Endothelial cell of umbilical vein (primary cell): Measurements from ENCODE around the gene FGF12. TPM values are rescaled to one million over a fixed set of nuclear protein-coding genes. Genes with fewer than 3 reads are reported as not detected.

Experiments used
- BruUV-seq: library from RNA; stranded (reverse); fragments of 400-500 nt; replicated peaks from 2 replicates; lab custom pipeline; 2021; lab: Mats Ljungman, UMichigan
- CTCF ChIA-PET: fragments of 300-600, 350-600 bp; sonication (Branson Sonifier 250); formaldehyde crosslinking; loops from one replicate; lab custom pipeline; 2021; ENCODE audit warnings: antibody characterized with exemption, inconsistent platforms; lab: Charles Lee
- POLR2A ChIA-PET: fragments of 300-600, 350-600 bp; sonication (Branson Sonifier 250); formaldehyde crosslinking; loops from one replicate; lab custom pipeline; 2021; ENCODE audit warnings: antibody characterized with exemption, inconsistent platforms; lab: Charles Lee
- DNase-seq: peaks from one replicate; pipeline ENCODE4 v3.0.0-alpha.2; 2011; ENCODE audit warnings: low read depth, low spot score
- FAIRE-seq: peaks from 2 replicates; lab custom pipeline; 2011; peaks lifted over from hg19 to GRCh38; lab: Jason Lieb, UNC
- H2AFZ ChIP-seq: 2 replicates; pipeline ENCODE4 v1.6.0; 2012; ENCODE audit warnings: low read depth, low read length, control low read depth, inconsistent platforms
- H3K27ac ChIP-seq: 2 replicates; pipeline ENCODE4 v1.5.1; 2011; ENCODE audit warnings: low read depth, mild to moderate bottlenecking, control low read depth, low read length, moderate library complexity; ENCODE audit not compliant: insufficient read depth
- H3K27me3 ChIP-seq, 2 experiments: 2 replicates each; pipeline versions ENCODE4 v1.6.0 to v1.6.1; 2011; ENCODE audit warnings: low read length in 2 of 2, mixed read lengths in 1 of 2; ENCODE audit not compliant: control insufficient read depth in 2 of 2, insufficient read depth in 2 of 2
- H3K36me3 ChIP-seq, 2 experiments: 2 replicates in 1 of 2; 3 replicates in 1 of 2; pipeline ENCODE4 v1.5.1; 2011; ENCODE audit warnings: low read length in 2 of 2, mild to moderate bottlenecking in 1 of 2, moderate library complexity in 1 of 2; ENCODE audit not compliant: control insufficient read depth in 2 of 2, insufficient read depth in 2 of 2; ENCODE audit errors: extremely low read depth in 1 of 2
- H3K4me1 ChIP-seq: 3 replicates; pipeline ENCODE4 v1.5.1; 2011; ENCODE audit warnings: mild to moderate bottlenecking, low read length; ENCODE audit not compliant: control insufficient read depth, insufficient read depth; ENCODE audit errors: extremely low read depth
- H3K4me2 ChIP-seq: 2 replicates; pipeline ENCODE4 v1.6.1; 2011; ENCODE audit warnings: low read length, control low read depth, mixed read lengths; ENCODE audit not compliant: insufficient read depth
- H3K4me3 ChIP-seq, 3 experiments: fragments of 200-600 bp in 1 of 3; sonication (generic), shearing (Covaris generic) in 1 of 3; replicated peaks in 1 of 3; 2 replicates each; pipeline ENCODE4 v1.5.1; 2011 to 2016; ENCODE audit warnings: control low read depth in 3 of 3, low read length in 3 of 3, mild to moderate bottlenecking in 2 of 3, inconsistent platforms in 1 of 3, low read depth in 1 of 3, moderate library complexity in 1 of 3; ENCODE audit not compliant: insufficient read depth in 1 of 3
- H3K79me2 ChIP-seq: 2 replicates; pipeline ENCODE4 v1.6.0; 2012; ENCODE audit warnings: low read length, inconsistent platforms; ENCODE audit not compliant: control insufficient read depth, insufficient read depth
- H3K9ac ChIP-seq: replicated peaks from 2 replicates; pipeline ENCODE3; 2011; ENCODE audit warnings: low read length, control low read depth; ENCODE audit not compliant: insufficient read depth; ENCODE audit errors: extremely low read depth
- H3K9me1 ChIP-seq: replicated peaks from 3 replicates; pipeline ENCODE4 v1.6.0; 2011; ENCODE audit warnings: mild to moderate bottlenecking, low read length; ENCODE audit not compliant: control insufficient read depth, insufficient read depth; ENCODE audit errors: extremely low read depth
- H3K9me3 ChIP-seq: replicated peaks from 2 replicates; pipeline ENCODE4 v1.5.1; 2012; ENCODE audit warnings: low read length, inconsistent platforms; ENCODE audit not compliant: control insufficient read depth, insufficient read depth
- H4K20me1 ChIP-seq: replicated peaks from 2 replicates; pipeline ENCODE3; 2011; ENCODE audit warnings: mild to moderate bottlenecking, low read length; ENCODE audit not compliant: control insufficient read depth, insufficient read depth; ENCODE audit errors: extremely low read depth
- EZH2 ChIP-seq: IDR thresholded peaks from 2 replicates; pipeline ENCODE4 v1.6.1; 2012; ENCODE audit warnings: borderline replicate concordance, low read depth, mild to moderate bottlenecking, moderate library complexity, low read length, inconsistent platforms; ENCODE audit not compliant: severe bottlenecking
- FOS ChIP-seq: IDR thresholded peaks from 2 replicates; pipeline ENCODE4 v1.6.1; 2011; ENCODE audit warnings: mild to moderate bottlenecking, low read length, moderate library complexity, borderline replicate concordance; ENCODE audit not compliant: insufficient read depth
- GATA2 ChIP-seq: IDR thresholded peaks from 2 replicates; pipeline ENCODE4 v1.7.0; 2011; ENCODE audit warnings: low read depth, mild to moderate bottlenecking, moderate library complexity, mixed read lengths, low read length; ENCODE audit not compliant: insufficient read length, insufficient read depth
- JUN ChIP-seq: IDR thresholded peaks from 2 replicates; pipeline ENCODE4 v1.6.1; 2011; ENCODE audit warnings: borderline replicate concordance, low read depth; ENCODE audit not compliant: insufficient read length, insufficient read depth
- MYC ChIP-seq: IDR thresholded peaks from one replicate; pipeline ENCODE4 v1.6.1; 2011; ENCODE audit warnings: mild to moderate bottlenecking, low read depth, low read length
- POLR2A ChIP-seq: IDR thresholded peaks from 2 replicates; pipeline ENCODE4 v1.6.1; 2012; ENCODE audit warnings: low read depth, mild to moderate bottlenecking, control low read depth, low read length
- POLR2AphosphoS5 ChIP-seq: IDR thresholded peaks from 2 replicates; pipeline ENCODE4 v1.6.1; 2012; ENCODE audit warnings: low read depth, mild to moderate bottlenecking, control low read depth, low read length, moderate library complexity; ENCODE audit not compliant: insufficient read depth
- dilution Hi-C: fragments of 300-500 bp; cut with MboI; formaldehyde crosslinking; loops from one replicate; pipeline ENCODE4 v1.15.0; 2019; ENCODE audit warnings: low sequenced_read_pairs; ENCODE audit not compliant: extremely low pct_ligation_motif_present
- intact Hi-C: fragments of 100-400 bp; cut with micrococcal nuclease; formaldehyde crosslinking; loops from one replicate; pipeline ENCODE4 v1.10.0; 2022
- polyA plus RNA-seq, 4 experiments: library from polyadenylated mRNA; depleted of rRNA in 3 of 4; stranded (reverse) in 3 of 4; unstranded in 1 of 4; fragments of >200 nt; gene quantifications; 2 replicates each; pipeline versions ENCODE4 v1.2.1 to v1.2.3, GENCODE V29; 2011 to 2012; ENCODE audit warnings: missing spikeins in 1 of 4
- total RNA-seq: library from RNA; stranded (reverse); gene quantifications from 2 replicates; pipeline ENCODE4 v1.2.3, GENCODE V29; 2021
- TF ChIP-seq, protein P1 (sequence below), 2 donors: IDR thresholded peaks; 1 replicate in 1 of 2; 2 replicates in 1 of 2; pipeline ENCODE4 v1.5.1; 2011; ENCODE audit warnings: low read length in 2 of 2, mild to moderate bottlenecking in 2 of 2, moderate library complexity in 2 of 2, control low read depth in 1 of 2, inconsistent platforms in 1 of 2, low read depth in 1 of 2; ENCODE audit not compliant: insufficient read depth in 1 of 2; ENCODE audit errors: extremely low read depth in 1 of 2
- TF ChIP-seq, protein P2 (sequence below): IDR thresholded peaks from 2 replicates; pipeline ENCODE4 v1.6.1; 2011; ENCODE audit not compliant: insufficient read depth, insufficient read length

Gene FGF12
- total and polyA plus RNA-seq, 2 donors (not counting 3 experiments of a cell fraction or from before 2014, with no cell fraction given) = 0.72 to 2.5 TPM

DNA sequence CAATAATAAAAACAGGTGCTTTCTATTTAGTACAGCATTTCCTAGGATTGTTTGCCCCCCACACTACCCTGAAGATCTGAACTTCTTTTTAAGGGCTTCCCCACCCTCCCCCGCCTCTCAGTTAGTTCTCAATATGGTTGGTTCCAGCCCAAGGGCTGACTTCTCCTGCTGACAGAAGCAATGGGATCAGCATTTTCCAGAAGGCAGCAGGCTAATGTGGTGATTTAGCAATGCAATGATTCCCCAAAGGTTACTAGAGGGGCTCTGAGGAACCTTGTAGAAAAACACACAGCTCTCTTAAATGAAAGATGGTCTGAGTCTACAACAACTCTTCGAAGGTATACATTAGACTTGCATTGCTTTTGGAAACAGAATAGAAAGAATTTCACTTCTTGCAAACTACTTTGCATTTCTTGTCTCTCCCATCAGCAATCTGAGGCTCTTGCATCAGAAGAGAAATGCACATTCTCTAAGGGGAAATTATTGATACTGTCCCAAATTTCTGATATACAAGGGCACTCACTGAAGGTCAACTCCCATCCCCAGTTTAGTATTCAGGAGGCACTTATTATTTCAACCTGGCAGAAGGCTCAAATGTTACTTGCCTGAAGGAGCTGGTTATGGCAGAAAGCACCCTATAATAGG is 30.3 kb downstream of the FGF12 start:
- no TSS peak for BruUV-seq

More for the DNA sequence above, 30.3 kb downstream of the FGF12 start:
- ChIA-PET CTCF (no interaction called here), POLR2A (no interaction called here)
- H3K36me3 ChIP-seq = no peaks in the 10 kb centered on the region
- DNase-seq (no peak), FAIRE-seq (no peak)
- H3K9me1 ChIP-seq = no peaks in the 10 kb centered on the region
- H3K4me3 ChIP-seq = no peak overlapping the region
- no peaks in the 10 kb centered on the region for H3K79me2 ChIP-seq
- H3K4me2 ChIP-seq = no peak overlapping the region
- H3K4me1 ChIP-seq = no peaks in the 10 kb centered on the region
- no peaks in the 10 kb centered on the region for H4K20me1 ChIP-seq
- H3K27ac ChIP-seq = no peak overlapping the region
- H3K27me3 ChIP-seq = no peaks in the 10 kb centered on the region
- dilution Hi-C loops = no loop called here
- intact Hi-C loops = no loop called here
- TF ChIP-seq, protein P1, sequence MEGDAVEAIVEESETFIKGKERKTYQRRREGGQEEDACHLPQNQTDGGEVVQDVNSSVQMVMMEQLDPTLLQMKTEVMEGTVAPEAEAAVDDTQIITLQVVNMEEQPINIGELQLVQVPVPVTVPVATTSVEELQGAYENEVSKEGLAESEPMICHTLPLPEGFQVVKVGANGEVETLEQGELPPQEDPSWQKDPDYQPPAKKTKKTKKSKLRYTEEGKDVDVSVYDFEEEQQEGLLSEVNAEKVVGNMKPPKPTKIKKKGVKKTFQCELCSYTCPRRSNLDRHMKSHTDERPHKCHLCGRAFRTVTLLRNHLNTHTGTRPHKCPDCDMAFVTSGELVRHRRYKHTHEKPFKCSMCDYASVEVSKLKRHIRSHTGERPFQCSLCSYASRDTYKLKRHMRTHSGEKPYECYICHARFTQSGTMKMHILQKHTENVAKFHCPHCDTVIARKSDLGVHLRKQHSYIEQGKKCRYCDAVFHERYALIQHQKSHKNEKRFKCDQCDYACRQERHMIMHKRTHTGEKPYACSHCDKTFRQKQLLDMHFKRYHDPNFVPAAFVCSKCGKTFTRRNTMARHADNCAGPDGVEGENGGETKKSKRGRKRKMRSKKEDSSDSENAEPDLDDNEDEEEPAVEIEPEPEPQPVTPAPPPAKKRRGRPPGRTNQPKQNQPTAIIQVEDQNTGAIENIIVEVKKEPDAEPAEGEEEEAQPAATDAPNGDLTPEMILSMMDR (IDR thresholded peaks at IDR 0.05; ENCODE audit: extremely low read depth in 1 of 2, insufficient read depth in 1 of 2, low read depth in 1 of 2, low read length in 2 of 2) = no peak
- TF ChIP-seq MYC (no peak), JUN (no peak), POLR2A (no peak), FOS (no peak), EZH2 (no peak), GATA2 (no peak), POLR2AphosphoS5 (no peak)
- TF ChIP-seq, protein P2, sequence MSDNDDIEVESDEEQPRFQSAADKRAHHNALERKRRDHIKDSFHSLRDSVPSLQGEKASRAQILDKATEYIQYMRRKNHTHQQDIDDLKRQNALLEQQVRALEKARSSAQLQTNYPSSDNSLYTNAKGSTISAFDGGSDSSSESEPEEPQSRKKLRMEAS = no peak
- no peaks in the 10 kb centered on the region for H3K9me3 ChIP-seq
- no peak overlapping the region for H3K9ac ChIP-seq
- no peak overlapping the region for H2AFZ ChIP-seq
